ENCODE results near the gene HDHD3.

The HDHD3 gene

DNA sequence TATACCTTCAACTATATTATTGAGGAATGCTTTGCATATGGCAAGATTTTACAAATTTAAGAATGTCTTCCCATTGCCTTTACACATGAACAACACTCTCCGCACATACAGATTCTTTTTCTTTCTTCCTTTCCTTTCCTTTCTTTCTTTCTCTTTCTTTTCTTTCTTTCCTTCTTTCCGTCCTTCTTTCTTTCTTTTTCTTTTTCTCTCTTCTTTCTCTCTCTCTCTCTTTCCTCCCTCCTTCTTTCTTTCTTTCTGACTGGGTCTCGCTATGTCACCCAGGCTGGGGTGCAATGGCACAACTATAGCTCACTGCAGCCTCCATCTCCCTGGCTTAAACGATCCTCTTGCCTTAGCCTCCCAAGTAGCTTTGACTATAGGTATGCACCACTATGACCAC, 50.6 kb downstream of the HDHD3 start (continued):
- TF ChIP-seq TSHZ2 (CRISPR knock-in tag; IDR thresholded peaks at IDR 0.05) (no peak), ZFP30 (CRISPR knock-in tag; IDR thresholded peaks at IDR 0.05) (no peak), SNAI2 (CRISPR knock-in tag; IDR thresholded peaks at IDR 0.05) (no peak), BACH2 (CRISPR knock-in tag; IDR thresholded peaks at IDR 0.05; ENCODE audit: borderline replicate concordance) (no peak), ARNTL (CRISPR knock-in tag; IDR thresholded peaks at IDR 0.05; ENCODE audit: borderline replicate concordance, low read depth) (no peak)
